Measurements from ENCODE around the gene NCKAP5. TPM values are rescaled to one million over a fixed set of nuclear protein-coding genes. Genes with fewer than 3 reads are reported as not detected.

The NCKAP5 gene
- total and polyA plus RNA-seq, 11 donors, result 0.51 to 10.5 (median 5.2) TPM

- ATAC-seq (no peak), DNase-seq (no peak)
- intact Hi-C loops (cut with DNase I), result no loop called here
- Histone ChIP-seq H3K9me3 (no peaks in the 10 kb centered on the region), H3K36me3 (no peaks in the 10 kb centered on the region), H3K27me3 (no peaks in the 10 kb centered on the region), H3K27ac (no peak overlapping the region), H3K4me3 (no peak overlapping the region), H3K4me1 (peaks cover 0 to 24% (median 7%) of the 10 kb centered on the region in 12 donors)
- TF ChIP-seq CTCF (IDR thresholded peaks at IDR 0.05) (no peak), POLR2A (IDR thresholded peaks at IDR 0.05) (no peak)
Observed at GRCh38 chr2:133412694-133413093, 155.6 kb downstream of the NCKAP5 start.

- Histone ChIP-seq H3K36me3 (no peaks in the 10 kb centered on the region), H3K27ac (no peak overlapping the region), H3K27me3 (no peaks in the 10 kb centered on the region), H3K9me3 (no peaks in the 10 kb centered on the region), H3K4me1 (peaks cover 0 to 23% (median 7%) of the 10 kb centered on the region in 12 donors), H3K4me3 (no peak overlapping the region)
- 82 to 88% (median 84%) methylated on average over 6 of the region's 6 CpGs for WGBS, 4 donors
- TF ChIP-seq CTCF (IDR thresholded peaks at IDR 0.05) (no peak), POLR2A (IDR thresholded peaks at IDR 0.05) (no peak)
- intact Hi-C loops (cut with DNase I), result no loop called here
- DNase-seq (no peak), ATAC-seq (no peak)
Observed at GRCh38 chr2:133411857-133412256, 156.4 kb downstream of the NCKAP5 start.

- DNase-seq, result no peak
Observed at GRCh38 chr2:133411101-133411500, 157.2 kb downstream of the NCKAP5 start.

GRCh38 chr2:133409581-133410285, 158.5 kb downstream of the NCKAP5 start:
- H3K9me3 ChIP-seq, result no peaks in the 10 kb centered on the region
- no peak for DNase-seq
- no peaks in the 10 kb centered on the region for H3K36me3 ChIP-seq
- H3K27me3 ChIP-seq, result no peaks in the 10 kb centered on the region
- no peak overlapping the region for H3K27ac ChIP-seq
- TF ChIP-seq POLR2A (IDR thresholded peaks at IDR 0.05), result no peak
- no peak for TF ChIP-seq CTCF (IDR thresholded peaks at IDR 0.05)
- WGBS, 4 donors, result 77 to 92% (median 86%) methylated on average over 5 of the region's 5 CpGs
- intact Hi-C loops (cut with DNase I), result no loop called here
- peaks cover 0 to 5% (median 0%) of the 10 kb centered on the region in 12 donors for H3K4me1 ChIP-seq
- H3K4me3 ChIP-seq, result no peak overlapping the region
- no peak for ATAC-seq

More at GRCh38 chr2:133411101-133411500, 157.2 kb downstream of the NCKAP5 start:
- H3K27ac ChIP-seq, result no peak overlapping the region
- H3K4me3 ChIP-seq, result no peak overlapping the region
- no peak for ATAC-seq
- intact Hi-C loops (cut with DNase I), result no loop called here
- no peaks in the 10 kb centered on the region for H3K36me3 ChIP-seq
- H3K27me3 ChIP-seq, result no peaks in the 10 kb centered on the region
- 78 to 89% (median 85%) methylated on average over 5 of the region's 5 CpGs for WGBS, 4 donors
- TF ChIP-seq POLR2A (IDR thresholded peaks at IDR 0.05) (no peak), CTCF (IDR thresholded peaks at IDR 0.05) (no peak)
- no peaks in the 10 kb centered on the region for H3K9me3 ChIP-seq
- H3K4me1 ChIP-seq, result peaks cover 0 to 17% (median 7%) of the 10 kb centered on the region in 12 donors
